ENCODE measurements around the gene FAM200C. TPM values are rescaled to one million over a fixed set of nuclear protein-coding genes. Genes with fewer than 3 reads are reported as not detected.

The FAM200C gene
- total and polyA plus RNA-seq, 10 of the 15 experiments (the other 5 are each of a cell fraction or from before 2014, with no cell fraction given): 1.0 to 5.4 (median 2.2) TPM

DNA sequence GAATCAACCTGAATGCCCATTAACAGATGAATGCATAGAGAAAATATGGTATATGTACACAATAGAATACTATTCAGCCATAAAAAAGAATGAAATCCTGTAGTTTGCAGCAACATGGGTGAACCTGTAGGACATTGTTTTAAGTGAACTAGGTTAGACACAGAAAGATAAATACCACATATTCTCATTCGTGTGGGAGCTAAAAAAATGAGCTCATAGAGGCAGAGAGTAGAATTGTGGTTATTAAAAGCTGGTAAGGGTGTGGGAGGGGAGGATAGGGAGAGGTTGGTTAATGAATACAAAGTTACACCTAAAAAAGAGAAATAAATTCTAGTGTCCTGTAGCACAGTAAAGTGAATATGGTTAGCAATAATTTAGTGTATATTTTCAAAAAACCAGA is 45.3 kb upstream of the FAM200C start (continued):
- TF ChIP-seq, protein P1, sequence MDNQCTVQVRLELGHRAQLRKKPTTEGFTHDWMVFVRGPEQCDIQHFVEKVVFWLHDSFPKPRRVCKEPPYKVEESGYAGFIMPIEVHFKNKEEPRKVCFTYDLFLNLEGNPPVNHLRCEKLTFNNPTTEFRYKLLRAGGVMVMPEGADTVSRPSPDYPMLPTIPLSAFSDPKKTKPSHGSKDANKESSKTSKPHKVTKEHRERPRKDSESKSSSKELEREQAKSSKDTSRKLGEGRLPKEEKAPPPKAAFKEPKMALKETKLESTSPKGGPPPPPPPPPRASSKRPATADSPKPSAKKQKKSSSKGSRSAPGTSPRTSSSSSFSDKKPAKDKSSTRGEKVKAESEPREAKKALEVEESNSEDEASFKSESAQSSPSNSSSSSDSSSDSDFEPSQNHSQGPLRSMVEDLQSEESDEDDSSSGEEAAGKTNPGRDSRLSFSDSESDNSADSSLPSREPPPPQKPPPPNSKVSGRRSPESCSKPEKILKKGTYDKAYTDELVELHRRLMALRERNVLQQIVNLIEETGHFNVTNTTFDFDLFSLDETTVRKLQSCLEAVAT (IDR thresholded peaks at IDR 0.05): peak; percentile 60; the same call in 1 of the 2 replicates
- no peak for TF ChIP-seq MYC (IDR thresholded peaks at IDR 0.05; ENCODE audit: insufficient read depth, insufficient read length, insufficient replicate concordance, low read length, severe bottlenecking)
- 0 out of 2 replicates have a peak, but pooled peaks have one; percentile 41 for TF ChIP-seq IKZF1 (conservative IDR thresholded peaks at IDR 0.05)
- no peak for TF ChIP-seq RFX5 (IDR thresholded peaks at IDR 0.05; ENCODE audit: low read depth, low read length)
- TF ChIP-seq IKZF2 (IDR thresholded peaks at IDR 0.05): peak; percentile 35 to 54; a peak in 2 of 4 replicates
- TF ChIP-seq TAF1 (IDR thresholded peaks at IDR 0.05; ENCODE audit: borderline replicate concordance, low read depth, low read length): no peak
- no peak for TF ChIP-seq BCLAF1 (IDR thresholded peaks at IDR 0.05)
- TF ChIP-seq, protein P2, sequence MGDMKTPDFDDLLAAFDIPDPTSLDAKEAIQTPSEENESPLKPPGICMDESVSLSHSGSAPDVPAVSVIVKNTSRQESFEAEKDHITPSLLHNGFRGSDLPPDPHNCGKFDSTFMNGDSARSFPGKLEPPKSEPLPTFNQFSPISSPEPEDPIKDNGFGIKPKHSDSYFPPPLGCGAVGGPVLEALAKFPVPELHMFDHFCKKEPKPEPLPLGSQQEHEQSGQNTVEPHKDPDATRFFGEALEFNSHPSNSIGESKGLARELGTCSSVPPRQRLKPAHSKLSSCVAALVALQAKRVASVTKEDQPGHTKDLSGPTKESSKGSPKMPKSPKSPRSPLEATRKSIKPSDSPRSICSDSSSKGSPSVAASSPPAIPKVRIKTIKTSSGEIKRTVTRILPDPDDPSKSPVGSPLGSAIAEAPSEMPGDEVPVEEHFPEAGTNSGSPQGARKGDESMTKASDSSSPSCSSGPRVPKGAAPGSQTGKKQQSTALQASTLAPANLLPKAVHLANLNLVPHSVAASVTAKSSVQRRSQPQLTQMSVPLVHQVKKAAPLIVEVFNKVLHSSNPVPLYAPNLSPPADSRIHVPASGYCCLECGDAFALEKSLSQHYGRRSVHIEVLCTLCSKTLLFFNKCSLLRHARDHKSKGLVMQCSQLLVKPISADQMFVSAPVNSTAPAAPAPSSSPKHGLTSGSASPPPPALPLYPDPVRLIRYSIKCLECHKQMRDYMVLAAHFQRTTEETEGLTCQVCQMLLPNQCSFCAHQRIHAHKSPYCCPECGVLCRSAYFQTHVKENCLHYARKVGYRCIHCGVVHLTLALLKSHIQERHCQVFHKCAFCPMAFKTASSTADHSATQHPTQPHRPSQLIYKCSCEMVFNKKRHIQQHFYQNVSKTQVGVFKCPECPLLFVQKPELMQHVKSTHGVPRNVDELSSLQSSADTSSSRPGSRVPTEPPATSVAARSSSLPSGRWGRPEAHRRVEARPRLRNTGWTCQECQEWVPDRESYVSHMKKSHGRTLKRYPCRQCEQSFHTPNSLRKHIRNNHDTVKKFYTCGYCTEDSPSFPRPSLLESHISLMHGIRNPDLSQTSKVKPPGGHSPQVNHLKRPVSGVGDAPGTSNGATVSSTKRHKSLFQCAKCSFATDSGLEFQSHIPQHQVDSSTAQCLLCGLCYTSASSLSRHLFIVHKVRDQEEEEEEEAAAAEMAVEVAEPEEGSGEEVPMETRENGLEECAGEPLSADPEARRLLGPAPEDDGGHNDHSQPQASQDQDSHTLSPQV (IDR thresholded peaks at IDR 0.05): no peak
- TF ChIP-seq, protein P3, sequence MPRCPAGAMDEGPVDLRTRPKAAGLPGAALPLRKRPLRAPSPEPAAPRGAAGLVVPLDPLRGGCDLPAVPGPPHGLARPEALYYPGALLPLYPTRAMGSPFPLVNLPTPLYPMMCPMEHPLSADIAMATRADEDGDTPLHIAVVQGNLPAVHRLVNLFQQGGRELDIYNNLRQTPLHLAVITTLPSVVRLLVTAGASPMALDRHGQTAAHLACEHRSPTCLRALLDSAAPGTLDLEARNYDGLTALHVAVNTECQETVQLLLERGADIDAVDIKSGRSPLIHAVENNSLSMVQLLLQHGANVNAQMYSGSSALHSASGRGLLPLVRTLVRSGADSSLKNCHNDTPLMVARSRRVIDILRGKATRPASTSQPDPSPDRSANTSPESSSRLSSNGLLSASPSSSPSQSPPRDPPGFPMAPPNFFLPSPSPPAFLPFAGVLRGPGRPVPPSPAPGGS (IDR thresholded peaks at IDR 0.05; ENCODE audit: borderline replicate concordance, insufficient read depth, low read depth, low read length, poor library complexity, severe bottlenecking): no peak
- 0 out of 2 replicates have a peak, but pooled peaks have one; percentile 21 for TF ChIP-seq NFIC (IDR thresholded peaks at IDR 0.05; ENCODE audit: low read depth, low read length)
- 0 out of 2 replicates have a peak, but pooled peaks have one; percentile 17 for TF ChIP-seq MEF2A (IDR thresholded peaks at IDR 0.05; ENCODE audit: insufficient read depth, low read depth, low read length)
- TF ChIP-seq ZNF274 (IDR thresholded peaks at IDR 0.05; ENCODE audit: insufficient read depth, insufficient read length): no peak
- TF ChIP-seq JUND (IDR thresholded peaks at IDR 0.05; ENCODE audit: low read depth, low read length): no peak
- 0 out of 2 replicates have a peak, but pooled peaks have one; percentile 33 for TF ChIP-seq BCL11A (IDR thresholded peaks at IDR 0.05; ENCODE audit: low read depth, low read length)
- no peak for TF ChIP-seq PML (IDR thresholded peaks at IDR 0.05; ENCODE audit: low read length)
- TF ChIP-seq CBFB (IDR thresholded peaks at IDR 0.05; ENCODE audit: low read depth): 0 out of 2 replicates have a peak, but pooled peaks have one; percentile 29
- TF ChIP-seq, protein P4, sequence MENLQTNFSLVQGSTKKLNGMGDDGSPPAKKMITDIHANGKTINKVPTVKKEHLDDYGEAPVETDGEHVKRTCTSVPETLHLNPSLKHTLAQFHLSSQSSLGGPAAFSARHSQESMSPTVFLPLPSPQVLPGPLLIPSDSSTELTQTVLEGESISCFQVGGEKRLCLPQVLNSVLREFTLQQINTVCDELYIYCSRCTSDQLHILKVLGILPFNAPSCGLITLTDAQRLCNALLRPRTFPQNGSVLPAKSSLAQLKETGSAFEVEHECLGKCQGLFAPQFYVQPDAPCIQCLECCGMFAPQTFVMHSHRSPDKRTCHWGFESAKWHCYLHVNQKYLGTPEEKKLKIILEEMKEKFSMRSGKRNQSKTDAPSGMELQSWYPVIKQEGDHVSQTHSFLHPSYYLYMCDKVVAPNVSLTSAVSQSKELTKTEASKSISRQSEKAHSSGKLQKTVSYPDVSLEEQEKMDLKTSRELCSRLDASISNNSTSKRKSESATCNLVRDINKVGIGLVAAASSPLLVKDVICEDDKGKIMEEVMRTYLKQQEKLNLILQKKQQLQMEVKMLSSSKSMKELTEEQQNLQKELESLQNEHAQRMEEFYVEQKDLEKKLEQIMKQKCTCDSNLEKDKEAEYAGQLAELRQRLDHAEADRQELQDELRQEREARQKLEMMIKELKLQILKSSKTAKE (IDR thresholded peaks at IDR 0.05; ENCODE audit: low read depth, poor library complexity, severe bottlenecking): peak; percentile 19
- TF ChIP-seq KAT2A (conservative IDR thresholded peaks at IDR 0.05; ENCODE audit: control insufficient read depth, low read depth, low read length): no peak
